SK-N-MC (cell line): ENCODE measurements around the gene CPNE5.

Experiments used
- EZH2 ChIP-seq: fragments of 200-600 bp; sonication (generic); IDR thresholded peaks from one replicate; pipeline ENCODE4 v1.6.1; 2017; ENCODE audit warnings: antibody characterized with exemption
- POLR2AphosphoS5 ChIP-seq: IDR thresholded peaks from 2 replicates; pipeline ENCODE4 v1.6.1; 2012; ENCODE audit warnings: mild to moderate bottlenecking, low read depth, low read length, borderline replicate concordance

DNA sequence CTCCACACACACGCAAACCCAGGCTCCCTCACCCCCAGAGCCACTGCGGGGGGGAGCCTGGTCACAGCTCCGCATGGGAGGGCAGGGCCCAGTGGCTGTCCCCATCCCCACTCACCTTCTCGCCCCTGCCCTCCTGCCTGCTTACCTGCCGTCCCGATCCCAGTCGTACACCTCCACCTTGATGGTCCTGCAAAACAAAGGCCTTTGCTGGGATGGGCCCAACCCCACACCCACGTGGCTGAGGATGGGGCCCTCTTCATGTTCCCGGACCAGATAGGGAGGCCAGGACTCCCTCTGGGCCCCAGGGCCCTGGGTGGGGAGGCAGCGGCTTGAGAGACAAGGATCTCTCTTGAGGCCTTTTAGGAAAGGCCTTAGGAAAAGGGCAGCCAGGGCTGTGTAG lies 74.1 kb downstream of the CPNE5 start:
- TF ChIP-seq EZH2 = no peak
- TF ChIP-seq POLR2AphosphoS5 = no peak
